Epidermal melanocyte (primary cell): ENCODE measurements around the gene RNF207.

ENCODE experiments used
- DNase-seq: peaks from one replicate; pipeline ENCODE4 v3.0.0; 2011; ENCODE audit warnings: low spot score; ENCODE audit not compliant: insufficient read length

The RNF207 gene

DNA sequence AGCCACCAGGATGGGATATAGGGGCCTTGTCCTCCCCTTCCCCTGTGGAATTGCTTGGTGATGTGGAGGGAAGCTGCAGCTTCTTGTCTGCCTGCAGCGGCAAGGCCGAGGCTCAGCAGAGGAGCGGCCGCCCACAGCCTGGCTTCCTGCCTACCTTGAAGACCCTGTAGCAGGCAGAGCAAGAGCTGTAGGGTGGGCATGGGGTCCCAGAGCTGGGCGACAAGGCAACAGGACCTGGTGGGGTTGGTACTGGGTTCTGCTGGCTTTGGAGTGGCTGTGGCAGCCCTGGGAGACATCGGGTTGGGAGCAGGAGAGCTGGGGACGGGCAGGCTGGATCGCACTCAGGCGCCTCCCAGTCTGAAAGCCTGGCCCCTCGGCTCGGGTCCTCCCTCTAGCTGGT, 60.7 kb downstream of the RNF207 start:
- no peak for DNase-seq

DNA sequence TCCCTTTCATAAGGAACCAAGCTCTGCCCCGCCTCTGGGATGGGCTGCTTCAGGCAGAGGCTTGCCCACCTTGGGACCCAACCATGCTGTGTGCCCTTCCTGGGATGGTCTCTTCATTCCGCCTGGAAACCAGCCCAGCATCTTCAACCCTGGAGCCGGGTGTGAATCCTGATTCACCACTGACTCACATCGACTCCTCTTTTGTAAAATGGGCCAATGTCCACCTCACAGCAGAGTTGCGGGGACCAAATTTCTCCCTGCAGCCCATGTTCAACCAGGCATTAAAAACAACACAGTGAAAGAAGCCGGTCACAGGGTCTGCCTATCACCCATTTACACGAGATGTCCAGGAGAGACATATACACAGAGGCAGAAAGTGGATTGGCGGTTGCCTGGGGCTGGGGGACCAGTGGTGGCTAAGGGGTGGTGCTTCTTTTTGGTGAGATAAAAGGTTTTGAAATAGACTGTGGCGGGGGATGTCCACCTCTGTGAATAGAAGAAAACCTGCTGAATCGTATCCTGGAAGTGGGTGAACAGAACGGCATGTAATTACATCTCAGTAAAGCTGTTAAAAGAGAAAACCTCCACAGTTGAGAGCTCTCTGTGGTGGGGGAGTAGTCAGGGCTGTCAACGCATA, 61.9 kb downstream of the RNF207 start:
- no peak for DNase-seq

DNA sequence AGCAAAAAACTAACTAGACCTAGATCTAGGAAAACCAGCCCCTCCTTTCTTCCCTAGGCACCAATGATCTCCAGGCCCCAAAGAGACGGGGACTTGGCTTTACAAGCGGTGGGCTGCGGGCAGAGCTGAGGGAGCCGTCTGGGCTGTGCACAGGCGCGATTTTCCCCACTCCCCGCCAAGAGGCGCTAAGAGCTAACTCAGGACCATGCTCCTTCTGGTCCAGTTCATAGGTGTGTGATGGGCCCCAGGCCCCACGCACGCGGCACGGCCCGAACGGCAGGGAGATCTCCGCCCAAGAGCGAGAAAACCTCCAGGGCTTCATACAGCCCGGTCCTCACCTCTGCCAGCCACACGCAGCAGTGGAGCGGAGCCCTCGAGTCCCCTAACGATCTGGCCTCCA, 62.5 kb downstream of the RNF207 start:
- no peak for DNase-seq

DNA sequence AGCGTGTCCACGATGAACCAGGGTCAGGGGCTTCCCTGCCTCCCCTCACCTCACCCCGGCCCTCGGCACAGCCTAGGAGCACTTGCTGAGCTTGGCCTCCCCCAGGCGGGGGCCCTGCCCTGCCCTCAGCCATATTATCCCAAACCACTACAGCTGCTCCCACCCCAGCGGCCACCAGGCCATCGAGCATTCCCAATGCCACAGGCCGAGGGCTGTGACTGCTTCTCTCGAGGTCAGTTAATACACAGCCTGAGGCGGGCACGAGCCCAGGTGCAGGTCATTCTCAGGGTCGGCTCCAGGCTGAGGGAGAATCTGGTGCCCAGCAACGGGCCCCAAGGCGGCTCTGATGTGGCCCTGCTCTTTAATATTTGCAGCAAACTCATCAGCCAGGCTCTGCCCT, 63.4 kb downstream of the RNF207 start:
- no peak for DNase-seq

DNA sequence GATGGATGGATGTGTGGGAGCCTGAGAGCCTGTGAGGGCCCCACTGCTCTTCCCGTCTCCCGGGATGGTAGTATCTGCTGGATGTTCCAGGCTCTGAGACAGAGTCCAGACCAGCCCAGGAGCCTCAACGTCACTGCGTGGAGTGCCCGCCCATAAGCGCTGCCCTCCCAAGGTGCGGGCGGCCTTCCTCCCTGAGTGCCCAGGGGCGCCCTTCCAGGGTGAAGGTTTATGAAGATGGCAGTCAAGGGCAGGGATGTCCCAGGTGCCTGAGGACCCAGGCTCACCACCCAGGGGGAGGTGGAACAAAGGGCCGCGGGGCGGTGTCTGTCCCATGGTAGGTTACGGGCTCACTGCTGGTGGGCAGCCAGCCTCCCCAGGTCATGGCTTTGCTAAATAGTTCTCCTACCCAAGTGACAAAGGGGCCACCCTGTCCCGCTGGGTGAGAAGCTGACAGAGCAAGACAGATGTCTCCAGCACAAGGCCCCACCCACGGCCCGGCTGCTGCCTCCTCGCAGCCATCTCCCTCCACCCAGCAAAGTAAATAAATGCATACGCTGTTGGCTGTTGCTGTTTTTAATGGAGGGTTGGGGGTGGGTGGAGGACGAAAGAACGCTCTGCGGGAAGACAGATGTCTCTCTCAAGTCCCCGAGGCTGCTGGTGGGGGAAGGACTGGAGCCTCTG, 63.9 kb downstream of the RNF207 start:
- DNase-seq: no peak

DNA sequence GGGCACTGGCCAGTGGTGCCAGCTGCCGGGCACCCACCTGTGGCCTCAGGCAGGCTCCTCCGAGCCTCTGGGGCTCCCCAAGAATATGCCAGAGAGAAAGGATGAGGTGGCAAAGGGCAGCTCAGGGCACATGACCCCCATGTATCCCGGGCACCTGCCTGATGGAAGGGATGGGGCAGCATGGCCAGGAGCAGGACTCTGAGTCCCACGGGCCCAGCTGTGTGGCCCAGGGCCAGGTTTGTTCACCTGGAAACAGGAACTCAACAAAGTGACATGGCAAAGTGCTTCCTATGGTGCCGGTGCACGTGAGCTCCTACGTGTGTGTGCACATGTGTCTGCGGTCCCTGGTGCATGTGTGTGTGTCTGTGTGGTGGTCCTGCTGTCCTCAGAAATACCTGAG, 64.5 kb downstream of the RNF207 start:
- no peak for DNase-seq
